ENCODE data around the gene RXFP2.

The RXFP2 gene

GRCh38 chr13:31733066-31733465, 6.3 kb upstream of the RXFP2 start:
- Histone ChIP-seq H3K4me1 (ENCODE audit: control insufficient read depth, insufficient read depth, low read length) (no peaks in the 10 kb centered on the region), H3K9me3 (ENCODE audit: control insufficient read depth, insufficient read depth, low read depth, low read length) (no peaks in the 10 kb centered on the region), H3K36me3 (ENCODE audit: control insufficient read depth in 2 of 2, insufficient read depth in 1 of 2, low read length in 2 of 2) (no peaks in the 10 kb centered on the region), H3K4me3 (ENCODE audit: low read depth, low read length) (no peak overlapping the region), H3K27ac (ENCODE audit: extremely low read depth, low read depth, low read length) (no peak overlapping the region)
- ChIA-PET CTCF (interaction anchor here (0.7 to 1.2 kb wide), 3 partner anchors 302 to 1106 kb away, joined by 3 to 4 read pairs (median 3); no protein-coding TSS in a partner anchor), POLR2A (interaction anchor here (0.6 kb wide), 1 partner anchor 76 kb away, joined by 5 read pairs; no protein-coding TSS in a partner anchor)
- TF ChIP-seq EGR2 (tag by site-specific recombination; IDR thresholded peaks at IDR 0.05; ENCODE audit: low read depth) (0 out of 2 replicates have a peak, but pooled peaks have one; percentile 25), ZBTB17 (tag by site-specific recombination; IDR thresholded peaks at IDR 0.05) (peak; percentile 86), ZNF335 (tag by site-specific recombination; conservative IDR thresholded peaks at IDR 0.05) (peak; percentile 32; the same call in 1 of the 2 replicates), SP7 (tag by site-specific recombination; IDR thresholded peaks at IDR 0.05) (no peak)

GRCh38 chr13:31733647-31734046, 5.7 kb upstream of the RXFP2 start:
- ChIA-PET CTCF (interaction anchor here (0.9 to 1.2 kb wide), 2 partner anchors 302 to 319 kb away, joined by 3 to 4 read pairs; no protein-coding TSS in a partner anchor), POLR2A (no interaction called here)

GRCh38 chr13:31742097-31742734, 2.9 kb downstream of the RXFP2 start:
- ChIA-PET POLR2A (no interaction called here), CTCF (interaction anchor here (0.7 to 2.0 kb wide), 6 partner anchors 204 to 366 kb away, joined by 4 to 9 read pairs (median 4); no protein-coding TSS in a partner anchor)
- TF ChIP-seq ZNF654 (tag by site-specific recombination; IDR thresholded peaks at IDR 0.05; ENCODE audit: low read depth) (peak; percentile 85), PBX3 (CRISPR knock-in tag; IDR thresholded peaks at IDR 0.05) (no peak), ZBTB20 (tag by site-specific recombination; IDR thresholded peaks at IDR 0.05) (no peak), SP2 (tag by site-specific recombination; IDR thresholded peaks at IDR 0.05) (no peak), ZNF692 (tag by site-specific recombination; IDR thresholded peaks at IDR 0.05) (no peak), SCRT1 (tag by site-specific recombination; IDR thresholded peaks at IDR 0.05; ENCODE audit: borderline replicate concordance) (no peak), ZNF184 (tag by site-specific recombination; IDR thresholded peaks at IDR 0.05) (no peak), ZNF837 (tag by site-specific recombination; IDR thresholded peaks at IDR 0.05) (no peak), CTCF (tag by site-specific recombination; IDR thresholded peaks at IDR 0.05) (peak; percentile 24; the same call in 1 of the 2 replicates), ZNF155 (tag by site-specific recombination; IDR thresholded peaks at IDR 0.05) (no peak), ZBTB6 (tag by site-specific recombination; IDR thresholded peaks at IDR 0.05) (no peak), ZNF416 (tag by site-specific recombination; IDR thresholded peaks at IDR 0.05) (no peak), WT1 (tag by site-specific recombination; IDR thresholded peaks at IDR 0.05) (no peak), ZNF157 (tag by site-specific recombination; IDR thresholded peaks at IDR 0.05) (no peak), ZNF660 (tag by site-specific recombination; IDR thresholded peaks at IDR 0.05) (peak; percentile 55; the same call in 1 of the 2 replicates), MYNN (tag by site-specific recombination; IDR thresholded peaks at IDR 0.05; ENCODE audit: borderline replicate concordance) (no peak), PRDM1 (tag by site-specific recombination; IDR thresholded peaks at IDR 0.05) (0 out of 2 replicates have a peak, but pooled peaks have one; percentile 23), ZNF701 (tag by site-specific recombination; IDR thresholded peaks at IDR 0.05) (no peak)
- Histone ChIP-seq H3K36me3 (ENCODE audit: control insufficient read depth in 2 of 2, insufficient read depth in 1 of 2, low read length in 2 of 2) (no peaks in the 10 kb centered on the region), H3K4me3 (ENCODE audit: low read depth, low read length) (no peak overlapping the region), H3K9me3 (ENCODE audit: control insufficient read depth, insufficient read depth, low read depth, low read length) (no peaks in the 10 kb centered on the region), H3K27ac (ENCODE audit: extremely low read depth, low read depth, low read length) (no peak overlapping the region), H3K4me1 (ENCODE audit: control insufficient read depth, insufficient read depth, low read length) (no peaks in the 10 kb centered on the region)

More at GRCh38 chr13:31733647-31734046, 5.7 kb upstream of the RXFP2 start:
- Histone ChIP-seq H3K9me3 (ENCODE audit: control insufficient read depth, insufficient read depth, low read depth, low read length) (no peaks in the 10 kb centered on the region), H3K27ac (ENCODE audit: extremely low read depth, low read depth, low read length) (no peak overlapping the region), H3K4me1 (ENCODE audit: control insufficient read depth, insufficient read depth, low read length) (no peaks in the 10 kb centered on the region), H3K36me3 (ENCODE audit: control insufficient read depth in 2 of 2, insufficient read depth in 1 of 2, low read length in 2 of 2) (no peaks in the 10 kb centered on the region), H3K4me3 (ENCODE audit: low read depth, low read length) (no peak overlapping the region)
- no peak for TF ChIP-seq ZNF350 (tag by site-specific recombination; IDR thresholded peaks at IDR 0.05)
- TF ChIP-seq OVOL3 (tag by site-specific recombination; IDR thresholded peaks at IDR 0.05) = no peak
